Measurements from ENCODE around the gene UGT2B10.

GRCh38 chr4:68855771-68856170 is 40.0 kb downstream of the UGT2B10 start:
- TF ChIP-seq CTCF (IDR thresholded peaks at IDR 0.05; ENCODE audit: low read depth, low read length) (no peak), EZH2phosphoT487 (IDR thresholded peaks at IDR 0.05; ENCODE audit: low read depth) (no peak)
